HepG2 (cell line): Measurements from ENCODE around the gene GOLPH3. TPM values are rescaled to one million over a fixed set of nuclear protein-coding genes. Genes with fewer than 3 reads are reported as not detected.

Experiments used
- ATAC-seq: fragments of 200-7000 bp; cut with Tn5 transposase; 3 replicates; pipeline ENCODE4 v1.9.1; 2020; ENCODE audit warnings: mild to moderate bottlenecking, moderate library complexity
- BruUV-seq: library from RNA; stranded (reverse); fragments of 400-500 nt; replicated peaks from 2 replicates; lab custom pipeline; 2021; lab: Mats Ljungman, UMichigan
- CTCF ChIA-PET: fragments of 300-600 bp; formaldehyde crosslinking; extraction: SDS; loops from one replicate; lab custom pipeline; 2021; ENCODE audit warnings: low total read pairs, inconsistent platforms, low intra/inter-chr PET ratio; lab: Yijun Ruan, JAX
- POLR2A ChIA-PET: fragments of 350-600 bp; sonication (Branson Sonifier 250); formaldehyde crosslinking; loops from one replicate; lab custom pipeline; 2020; ENCODE audit warnings: antibody characterized with exemption, inconsistent platforms; lab: Yijun Ruan, JAX
- DNase-seq: peaks from one replicate; pipeline ENCODE4 v3.0.0-alpha.2; 2015; ENCODE audit warnings: low spot score
- FAIRE-seq: peaks from 3 replicates; lab custom pipeline; 2011; peaks lifted over from hg19 to GRCh38; lab: Jason Lieb, UNC
- H2AFZ ChIP-seq: one replicate; pipeline ENCODE4 v1.6.1; 2011; ENCODE audit warnings: low read length, inconsistent platforms
- H3K27ac ChIP-seq: fragments of 300-600 bp; 3 replicates; pipeline ENCODE4 v1.8.0; 2011; ENCODE audit warnings: mixed run types, mild to moderate bottlenecking, mixed read lengths, low read length, inconsistent platforms; ENCODE audit not compliant: insufficient read depth; ENCODE audit errors: extremely low read length
- H3K27me3 ChIP-seq, 2 experiments: fragments of 200-600 bp in 1 of 2; 2 replicates in 1 of 2; 3 replicates in 1 of 2; pipeline versions ENCODE4 v1.6.0 to v1.8.0; 2011; ENCODE audit warnings: low read length in 2 of 2, mild to moderate bottlenecking in 2 of 2, moderate library complexity in 2 of 2, inconsistent platforms in 1 of 2; ENCODE audit not compliant: insufficient read depth in 2 of 2, control insufficient read depth in 1 of 2
- H3K36me3 ChIP-seq, 2 experiments: fragments of 200-600 bp in 1 of 2; replicated peaks in 1 of 2; 2 replicates in 1 of 2; 3 replicates in 1 of 2; pipeline versions ENCODE4 v1.5.1 to v1.8.0; 2011; ENCODE audit warnings: low read length in 2 of 2, inconsistent platforms in 1 of 2; ENCODE audit not compliant: insufficient read depth in 2 of 2, control insufficient read depth in 1 of 2
- H3K4me1 ChIP-seq: 2 replicates; pipeline ENCODE4 v1.5.1; 2012; ENCODE audit warnings: low read length, inconsistent platforms; ENCODE audit not compliant: insufficient read depth
- H3K4me2 ChIP-seq: 2 replicates; pipeline ENCODE4 v1.6.0; 2011; ENCODE audit warnings: low read depth, low read length, inconsistent platforms
- H3K4me3 ChIP-seq, 3 experiments: fragments of 200-600 bp in 1 of 3; sonication (generic), shearing (Covaris generic) in 1 of 3; replicated peaks in 1 of 3; 2 replicates each; pipeline ENCODE4 v1.5.1; 2011 to 2016; ENCODE audit warnings: low read length in 3 of 3, inconsistent platforms in 2 of 3, low read depth in 2 of 3, mild to moderate bottlenecking in 2 of 3, control low read depth in 1 of 3, mixed read lengths in 1 of 3; ENCODE audit not compliant: insufficient read depth in 1 of 3
- H3K79me2 ChIP-seq: one replicate; pipeline ENCODE4 v1.6.1; 2011; ENCODE audit warnings: low read length, inconsistent platforms; ENCODE audit not compliant: insufficient read depth
- H3K9ac ChIP-seq: 2 replicates; pipeline ENCODE4 v1.6.0; 2011; ENCODE audit warnings: mild to moderate bottlenecking, low read depth, low read length, inconsistent platforms; ENCODE audit not compliant: insufficient read depth
- H3K9me3 ChIP-seq: 2 replicates; pipeline ENCODE4 v1.5.1; 2012; ENCODE audit warnings: mild to moderate bottlenecking, low read length
- H4K20me1 ChIP-seq: 2 replicates; pipeline ENCODE4 v1.6.0; 2011; ENCODE audit warnings: inconsistent platforms, mild to moderate bottlenecking, low read length, moderate library complexity; ENCODE audit not compliant: insufficient read depth
- NFIC ChIP-seq: IDR thresholded peaks from 2 replicates; pipeline ENCODE4 v1.6.1; 2012; ENCODE audit warnings: mild to moderate bottlenecking, low read length, inconsistent platforms
- RBM22 ChIP-seq: fragments of 200-400 bp; formaldehyde crosslinking; optimal IDR thresholded peaks from 2 replicates; pipeline ENCODE3; 2017; ENCODE audit warnings: mild to moderate bottlenecking, low read length, moderate library complexity
- SMC3 ChIP-seq: IDR thresholded peaks from 2 replicates; pipeline ENCODE4 v1.6.1; 2011; ENCODE audit warnings: low read length, improper control_type of control experiment
- TARDBP ChIP-seq: sonication (generic); formaldehyde crosslinking; IDR thresholded peaks from 2 replicates; pipeline ENCODE4 v1.8.0; 2022; ENCODE audit warnings: mild to moderate bottlenecking, missing genetic modification reagents
- U2AF2 ChIP-seq: fragments of 200-400 bp; formaldehyde crosslinking; IDR thresholded peaks from 2 replicates; pipeline ENCODE4 v1.6.1; 2017; ENCODE audit warnings: low read depth, mild to moderate bottlenecking, low read length
- ZNF547 ChIP-seq: sonication (generic); formaldehyde crosslinking; IDR thresholded peaks from 2 replicates; pipeline ENCODE4 v1.5.1; 2020; ENCODE audit warnings: mild to moderate bottlenecking, missing genetic modification reagents
- ZNF589 ChIP-seq: sonication (generic); formaldehyde crosslinking; conservative IDR thresholded peaks from 2 replicates; pipeline ENCODE4 v1.8.0; 2022; ENCODE audit warnings: mild to moderate bottlenecking, moderate library complexity, missing genetic modification reagents
- ZNF740 ChIP-seq: sonication (generic); formaldehyde crosslinking; IDR thresholded peaks from 2 replicates; pipeline ENCODE4 v1.4.0; 2020; ENCODE audit warnings: missing genetic modification reagents
- WGBS: methylation state at CpG from one replicate; pipeline ENCODE4 v1.1.6; 2017; ENCODE audit warnings: low lambda C conversion rate; 5-methylcytosine and 5-hydroxymethylcytosine counted together
- in situ Hi-C: cut with HindIII; loops from 2 replicates; pipeline ENCODE4 v1.10.0; 2017; ENCODE audit warnings: low pct_unique_long_range_greater_than_20kb; ENCODE audit not compliant: extremely low pct_ligation_motif_present
- intact Hi-C: fragments of 100-400 bp; cut with micrococcal nuclease; formaldehyde crosslinking; loops from one replicate; pipeline ENCODE4 v1.10.0; 2022; ENCODE audit not compliant: unreplicated experiment
- polyA plus RNA-seq, 8 experiments: library from polyadenylated mRNA; depleted of rRNA in 3 of 8; stranded (reverse) in 7 of 8; unstranded in 1 of 8; fragments of >200 nt; fragmentation: Illumina TruSeq in 4 of 8; extraction: Trizol in 4 of 8; gene quantifications; 2 replicates each; pipeline versions ENCODE4 v1.2.1 to v1.2.3, GENCODE V29; 2011 to 2016; ENCODE audit warnings: low read depth in 4 of 8, missing spikeins in 1 of 8, mixed read lengths in 1 of 8; ENCODE audit not compliant: insufficient read depth in 1 of 8
- total RNA-seq, 5 experiments: library from RNA; depleted of rRNA; stranded (reverse); fragments of >200 nt; fragmentation: Illumina TruSeq; extraction: Trizol; gene quantifications; 2 replicates each; pipeline ENCODE4 v1.2.3, GENCODE V29; 2016; ENCODE audit warnings: low read depth in 1 of 5
- TF ChIP-seq, protein P1 (sequence below): sonication (generic); formaldehyde crosslinking; IDR thresholded peaks from 2 replicates; pipeline ENCODE4 v1.8.1; 2023; ENCODE audit warnings: mild to moderate bottlenecking, missing genetic modification reagents
- TF ChIP-seq, protein P2 (sequence below): IDR thresholded peaks from 2 replicates; pipeline ENCODE4 v1.6.1; 2016; ENCODE audit warnings: mild to moderate bottlenecking
- TF ChIP-seq, protein P3 (sequence below): sonication (generic); formaldehyde crosslinking; IDR thresholded peaks from 2 replicates; pipeline ENCODE4 v1.9.0; 2021; ENCODE audit warnings: missing genetic modification reagents, mild to moderate bottlenecking, borderline replicate concordance

The GOLPH3 gene
- total and polyA plus RNA-seq, 2 of the 13 experiments (the other 11 are each of a cell fraction or from before 2014, with no cell fraction given): 59.5 to 84.5 TPM

- TF ChIP-seq, protein P1, sequence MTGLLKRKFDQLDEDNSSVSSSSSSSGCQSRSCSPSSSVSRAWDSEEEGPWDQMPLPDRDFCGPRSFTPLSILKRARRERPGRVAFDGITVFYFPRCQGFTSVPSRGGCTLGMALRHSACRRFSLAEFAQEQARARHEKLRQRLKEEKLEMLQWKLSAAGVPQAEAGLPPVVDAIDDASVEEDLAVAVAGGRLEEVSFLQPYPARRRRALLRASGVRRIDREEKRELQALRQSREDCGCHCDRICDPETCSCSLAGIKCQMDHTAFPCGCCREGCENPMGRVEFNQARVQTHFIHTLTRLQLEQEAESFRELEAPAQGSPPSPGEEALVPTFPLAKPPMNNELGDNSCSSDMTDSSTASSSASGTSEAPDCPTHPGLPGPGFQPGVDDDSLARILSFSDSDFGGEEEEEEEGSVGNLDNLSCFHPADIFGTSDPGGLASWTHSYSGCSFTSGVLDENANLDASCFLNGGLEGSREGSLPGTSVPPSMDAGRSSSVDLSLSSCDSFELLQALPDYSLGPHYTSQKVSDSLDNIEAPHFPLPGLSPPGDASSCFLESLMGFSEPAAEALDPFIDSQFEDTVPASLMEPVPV (CRISPR knock-in tag): no peak
- TF ChIP-seq, protein P2, sequence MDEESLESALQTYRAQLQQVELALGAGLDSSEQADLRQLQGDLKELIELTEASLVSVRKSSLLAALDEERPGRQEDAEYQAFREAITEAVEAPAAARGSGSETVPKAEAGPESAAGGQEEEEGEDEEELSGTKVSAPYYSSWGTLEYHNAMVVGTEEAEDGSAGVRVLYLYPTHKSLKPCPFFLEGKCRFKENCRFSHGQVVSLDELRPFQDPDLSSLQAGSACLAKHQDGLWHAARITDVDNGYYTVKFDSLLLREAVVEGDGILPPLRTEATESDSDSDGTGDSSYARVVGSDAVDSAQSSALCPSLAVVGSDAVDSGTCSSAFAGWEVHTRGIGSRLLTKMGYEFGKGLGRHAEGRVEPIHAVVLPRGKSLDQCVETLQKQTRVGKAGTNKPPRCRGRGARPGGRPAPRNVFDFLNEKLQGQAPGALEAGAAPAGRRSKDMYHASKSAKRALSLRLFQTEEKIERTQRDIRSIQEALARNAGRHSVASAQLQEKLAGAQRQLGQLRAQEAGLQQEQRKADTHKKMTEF (CRISPR knock-in tag): no peak
- no peak for TF ChIP-seq TARDBP (CRISPR knock-in tag)
- no peak for TF ChIP-seq ZNF589 (CRISPR knock-in tag)
- TF ChIP-seq, protein P3, sequence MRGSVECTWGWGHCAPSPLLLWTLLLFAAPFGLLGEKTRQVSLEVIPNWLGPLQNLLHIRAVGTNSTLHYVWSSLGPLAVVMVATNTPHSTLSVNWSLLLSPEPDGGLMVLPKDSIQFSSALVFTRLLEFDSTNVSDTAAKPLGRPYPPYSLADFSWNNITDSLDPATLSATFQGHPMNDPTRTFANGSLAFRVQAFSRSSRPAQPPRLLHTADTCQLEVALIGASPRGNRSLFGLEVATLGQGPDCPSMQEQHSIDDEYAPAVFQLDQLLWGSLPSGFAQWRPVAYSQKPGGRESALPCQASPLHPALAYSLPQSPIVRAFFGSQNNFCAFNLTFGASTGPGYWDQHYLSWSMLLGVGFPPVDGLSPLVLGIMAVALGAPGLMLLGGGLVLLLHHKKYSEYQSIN (CRISPR knock-in tag): no peak
Observed at GRCh38 chr5:32100691-32101302, 73.3 kb downstream of the GOLPH3 start (continued).

DNA sequence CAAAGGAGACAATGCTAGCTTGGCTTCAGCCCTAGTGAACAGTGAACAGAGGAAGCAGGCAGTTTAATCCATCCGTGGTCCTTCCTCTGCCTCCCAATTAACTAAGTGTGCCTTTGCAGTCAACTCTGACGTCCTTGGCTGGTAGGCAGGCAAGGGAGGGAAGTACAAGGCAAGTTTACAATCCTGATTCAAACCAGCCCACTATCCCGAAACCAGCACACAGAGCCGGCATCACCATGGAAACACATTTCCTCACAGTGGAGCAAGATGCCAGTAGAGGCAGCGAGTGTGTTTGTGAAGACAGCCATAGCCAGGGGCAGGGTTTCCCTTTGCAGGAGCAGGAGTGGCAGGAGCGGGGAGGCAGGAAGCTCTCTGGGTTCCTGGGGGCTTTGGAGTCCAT lies 73.9 kb downstream of the GOLPH3 start:
- in situ Hi-C loops: no loop called here
- no peak overlapping the region for H3K4me2 ChIP-seq
- H3K4me3 ChIP-seq: no peak overlapping the region
- POLR2A ChIA-PET: no interaction called here
- H3K36me3 ChIP-seq: peaks cover 14 to 56% of the 10 kb centered on the region in 2 experiments; a peak in 4 of 5 replicates
- CTCF ChIA-PET: no interaction called here
- FAIRE-seq (no peak), DNase-seq (no peak), ATAC-seq (no peak)
- H3K27ac ChIP-seq: no peak overlapping the region
- H3K9me3 ChIP-seq: no peaks in the 10 kb centered on the region
- no peak for TF ChIP-seq NFIC
- no peak for TF ChIP-seq U2AF2
- TF ChIP-seq ZNF740 (CRISPR knock-in tag): no peak
- no peak for TF ChIP-seq ZNF547
- no peak for TF ChIP-seq SMC3
- TF ChIP-seq RBM22: peak; percentile 86
- no peak overlapping the region for H2AFZ ChIP-seq
- no TSS peak for BruUV-seq
- WGBS: 94% methylated on average over 4 of the region's 6 CpGs
- H3K27me3 ChIP-seq: no peaks in the 10 kb centered on the region
- intact Hi-C loops: no loop called here
- no peaks in the 10 kb centered on the region for H3K79me2 ChIP-seq
- H3K4me1 ChIP-seq: no peaks in the 10 kb centered on the region
- H3K9ac ChIP-seq: no peak overlapping the region
- no peaks in the 10 kb centered on the region for H4K20me1 ChIP-seq
